GM19238 (cell line): ENCODE data around the gene BTBD16.

Experiments used
- DNase-seq: peaks from one replicate; pipeline ENCODE4 v3.0.0; 2011; ENCODE audit warnings: low spot score; ENCODE audit not compliant: insufficient read length

Gene BTBD16

DNA sequence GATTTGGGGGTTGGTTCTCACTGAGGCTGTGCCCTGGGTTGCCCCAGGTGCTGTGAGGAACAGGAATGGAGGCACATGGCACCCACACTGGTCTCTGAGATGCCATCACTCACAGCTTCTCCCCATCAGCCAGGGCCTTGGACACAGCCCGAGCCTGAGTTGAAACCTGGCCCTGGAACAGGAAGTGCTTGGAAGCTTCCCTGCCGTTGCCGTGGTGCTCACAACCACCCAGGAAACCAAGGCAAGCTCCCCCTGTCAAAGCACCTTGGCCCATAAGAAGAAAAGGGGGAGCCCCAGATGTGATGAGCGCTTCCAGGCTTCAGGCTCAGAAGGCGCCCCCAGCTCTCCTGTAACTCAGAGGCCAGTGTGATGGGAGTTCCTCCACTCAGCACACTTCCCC lies at the start of gene BTBD16:
BTBD16 (plus strand) TSS at position 221 of the 400 bp plus-strand sequence. CDS start 3,786 bp downstream, outside the sequence.
- DNase-seq, result no peak

GRCh38 chr10:122221958-122222357 lies 49.1 kb upstream of the BTBD16 start:
- no peak for DNase-seq

DNA sequence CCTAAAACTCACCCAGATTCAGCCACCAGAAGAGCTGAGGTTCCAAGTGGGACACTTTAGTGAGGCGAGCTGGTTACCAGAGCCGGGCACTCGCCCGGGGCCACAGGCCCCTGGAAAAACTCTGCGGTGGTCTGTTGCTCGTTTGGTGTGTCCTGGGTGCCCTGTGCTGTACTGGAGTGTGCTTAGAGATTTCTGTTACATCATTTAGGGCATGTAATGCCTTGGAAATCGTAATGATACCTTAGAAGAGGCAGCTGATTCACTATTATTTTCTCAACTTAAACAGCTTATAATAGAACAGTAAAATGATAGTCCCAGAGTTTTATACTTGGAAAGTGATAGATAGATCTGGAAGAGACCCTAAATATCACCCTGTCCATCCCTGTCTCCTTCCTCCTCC lies 48.5 kb upstream of the BTBD16 start:
- no peak for DNase-seq

DNA sequence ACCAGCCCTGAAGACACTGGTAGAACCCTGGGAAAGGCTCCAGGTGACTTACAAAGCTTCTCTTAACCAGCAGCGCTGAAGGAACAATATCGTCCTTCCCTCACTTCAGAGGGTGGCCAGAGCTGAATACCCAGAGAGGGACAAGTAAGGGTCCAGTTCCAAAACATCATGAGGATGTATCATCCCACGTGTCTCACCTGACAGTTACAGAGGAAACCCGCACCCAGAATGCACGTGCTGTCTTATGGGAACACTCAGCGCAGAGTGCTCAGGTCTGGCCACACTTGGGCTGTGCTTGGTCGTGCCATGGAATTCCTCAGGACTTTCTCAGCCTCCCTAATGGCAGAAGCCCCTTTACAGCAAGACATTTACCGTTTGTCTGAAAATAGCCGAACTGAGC lies 46.9 kb upstream of the BTBD16 start:
- DNase-seq, result no peak

GRCh38 chr10:122225330-122225729 lies 45.8 kb upstream of the BTBD16 start:
- no peak for DNase-seq

- DNase-seq, result no peak
Observed at GRCh38 chr10:122227754-122228153, 43.3 kb upstream of the BTBD16 start.

DNA sequence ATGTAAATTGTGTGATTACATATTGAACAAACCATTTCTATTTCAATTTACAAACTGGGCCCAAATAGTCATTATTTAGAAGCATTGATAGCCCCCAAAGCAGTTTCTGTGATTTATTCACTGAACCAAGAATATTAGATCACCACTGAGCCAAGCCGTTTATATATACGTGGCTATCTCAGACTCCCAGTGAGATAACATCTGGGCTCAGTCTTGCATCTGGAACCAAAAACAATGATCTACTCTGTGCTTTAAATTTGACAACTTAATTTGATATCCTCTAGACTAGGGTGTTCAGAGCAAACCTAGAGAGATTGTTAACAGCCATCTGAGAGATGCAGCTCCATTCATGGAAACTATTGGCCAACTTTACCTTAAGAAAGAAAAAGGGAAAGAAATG lies 41.4 kb upstream of the BTBD16 start:
- no peak for DNase-seq

- DNase-seq, result no peak
Observed at GRCh38 chr10:122230222-122230621, 40.9 kb upstream of the BTBD16 start.

GRCh38 chr10:122232769-122233168 lies 38.3 kb upstream of the BTBD16 start:
- DNase-seq, result no peak

DNA sequence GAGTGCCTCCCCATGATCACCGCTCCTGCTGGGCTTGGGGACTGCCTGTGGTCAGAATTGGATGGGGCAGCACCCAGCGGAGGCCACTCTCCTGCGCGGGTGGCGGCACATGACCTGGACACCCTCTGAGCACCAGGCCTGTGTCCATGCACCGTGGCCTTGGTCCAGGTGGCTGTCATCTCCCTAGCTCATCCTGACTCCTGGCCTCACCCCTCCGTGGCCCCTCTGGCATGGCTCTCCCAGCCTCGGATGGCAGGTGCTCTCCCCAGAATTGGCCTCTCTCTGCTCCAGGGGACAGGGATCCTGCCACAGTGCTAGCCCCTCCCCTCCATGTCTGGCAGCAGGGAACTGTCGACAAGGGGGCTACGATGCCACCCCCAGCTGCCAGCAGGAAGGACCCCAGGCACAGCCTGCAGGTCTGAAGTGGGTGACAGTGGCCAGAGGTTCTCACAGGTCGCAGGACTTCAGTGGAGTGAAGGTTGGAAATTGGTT lies 37.2 kb upstream of the BTBD16 start:
- DNase-seq, result no peak

- no peak for DNase-seq
Observed at GRCh38 chr10:122234416-122234815, 36.7 kb upstream of the BTBD16 start.

DNA sequence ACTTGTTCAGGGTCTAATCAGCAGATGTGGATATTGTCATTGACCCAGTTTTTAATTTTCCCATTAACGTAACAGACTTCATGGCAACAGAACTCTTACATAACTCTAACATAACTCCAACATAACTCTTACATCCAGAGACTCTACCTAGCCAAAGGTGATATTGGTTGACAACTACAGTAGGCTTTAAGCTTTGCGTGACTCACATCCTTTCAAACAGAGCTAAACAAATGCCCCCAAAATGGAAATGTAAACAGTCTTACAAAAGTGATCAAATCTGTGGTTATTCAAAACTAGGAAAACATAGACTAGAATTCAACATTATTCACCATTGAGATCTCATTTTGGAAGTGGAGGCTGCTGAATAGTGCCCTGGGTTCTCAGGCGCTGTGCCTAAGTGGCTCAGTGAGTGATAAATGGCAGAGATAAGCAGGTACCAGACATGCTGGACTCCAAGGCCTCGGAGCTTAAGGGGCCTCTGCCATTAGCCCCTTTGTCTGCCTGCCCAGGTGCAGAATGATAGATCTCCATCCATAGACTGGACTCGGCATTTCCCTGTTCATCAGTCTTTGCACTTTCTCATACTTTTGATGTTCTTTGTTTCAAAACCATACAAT lies 34.3 kb upstream of the BTBD16 start:
- no peak for DNase-seq

DNA sequence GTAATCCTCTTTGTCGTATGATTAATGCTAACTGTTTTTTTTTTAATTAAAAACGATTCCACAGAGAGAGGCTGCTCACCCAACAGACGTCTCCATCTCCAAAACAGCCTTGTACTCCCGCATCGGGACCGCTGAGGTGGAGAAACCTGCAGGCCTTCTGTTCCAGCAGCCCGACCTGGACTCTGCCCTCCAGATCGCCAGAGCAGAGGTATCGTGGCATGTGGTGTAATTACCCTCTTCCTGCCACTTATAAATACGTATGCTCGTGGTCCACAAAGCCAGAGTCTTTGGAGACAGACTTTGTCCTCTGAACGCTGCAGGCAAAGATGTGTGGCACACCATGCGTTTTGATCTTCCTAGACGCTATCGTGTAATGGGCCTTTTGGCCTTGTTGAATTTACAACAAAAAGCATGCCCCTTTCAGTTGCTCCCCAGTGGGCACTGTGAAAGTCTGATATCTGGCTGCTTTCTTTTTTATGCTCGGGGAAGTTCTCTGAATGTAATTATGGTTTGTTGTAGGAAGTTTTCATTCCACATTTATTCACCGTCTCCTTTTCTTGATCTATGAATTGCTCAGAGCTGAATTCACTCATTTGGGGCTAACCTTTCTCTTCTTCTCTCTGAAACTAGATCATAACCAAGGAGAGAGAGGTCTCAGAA lies 33.6 kb upstream of the BTBD16 start:
- no peak for DNase-seq

GRCh38 chr10:122239578-122240257 lies 31.4 kb upstream of the BTBD16 start:
- DNase-seq, result no peak

DNA sequence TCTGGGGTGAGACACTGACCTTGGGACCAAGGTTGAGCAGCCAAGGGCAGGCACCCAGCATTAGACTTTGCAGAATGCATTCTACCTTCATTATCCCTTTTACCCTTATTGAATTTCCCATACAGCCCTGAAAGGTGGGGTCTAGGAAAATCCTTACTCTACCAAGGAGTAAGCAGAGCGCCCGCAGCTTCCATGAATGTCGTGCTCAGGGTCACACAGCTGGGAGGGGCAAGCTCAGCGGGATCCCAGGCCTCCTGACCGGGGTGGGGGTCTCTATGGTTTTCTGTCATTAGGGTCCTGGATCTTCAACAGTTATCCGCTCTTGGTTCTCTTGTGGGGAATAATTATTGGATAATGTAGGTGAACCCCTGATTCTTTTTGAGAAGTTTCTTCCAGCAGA lies 30.7 kb upstream of the BTBD16 start:
- DNase-seq, result no peak

GRCh38 chr10:122241836-122242235 lies 29.3 kb upstream of the BTBD16 start:
- no peak for DNase-seq

DNA sequence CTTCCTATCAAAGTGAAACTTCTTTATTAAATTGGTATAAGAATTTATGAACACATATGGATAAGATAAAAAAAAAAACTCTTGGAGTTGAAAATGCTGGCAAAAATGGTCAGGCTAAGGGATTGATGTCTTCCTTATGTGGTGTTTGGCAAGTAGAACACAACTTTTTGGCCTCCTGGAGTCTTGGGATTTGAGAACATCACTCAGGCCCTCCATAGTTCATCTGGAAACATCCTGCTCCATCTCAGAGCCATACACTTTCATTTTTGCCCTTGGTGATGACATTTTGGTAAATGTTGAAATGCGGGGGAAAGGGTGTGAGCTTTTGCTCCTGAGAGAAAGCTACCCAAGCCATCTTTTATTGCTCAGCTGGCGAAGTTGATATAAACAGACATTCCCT lies 27.5 kb upstream of the BTBD16 start:
- DNase-seq, result no peak

GRCh38 chr10:122244001-122244975 lies 26.8 kb upstream of the BTBD16 start:
- DNase-seq, result no peak

DNA sequence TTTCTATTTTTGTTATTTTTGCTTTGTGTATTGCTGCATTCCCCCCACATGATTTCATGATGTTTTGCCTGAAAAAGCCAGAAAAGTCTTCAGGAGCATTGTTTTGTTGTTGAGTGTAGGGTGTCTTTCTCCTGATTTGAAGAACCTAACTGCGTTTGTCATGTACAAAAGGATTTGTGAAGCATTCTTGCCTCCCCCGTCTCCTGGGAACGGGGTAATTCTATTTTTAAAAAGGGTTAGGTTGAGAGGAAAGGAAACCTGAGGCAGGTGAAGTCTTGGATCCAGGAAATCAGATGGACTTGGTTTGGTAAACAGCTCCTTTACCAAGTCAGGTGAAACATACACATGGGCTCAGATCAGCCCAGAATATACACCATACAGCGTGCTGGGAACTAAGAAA lies 26.0 kb upstream of the BTBD16 start:
- DNase-seq, result no peak

DNA sequence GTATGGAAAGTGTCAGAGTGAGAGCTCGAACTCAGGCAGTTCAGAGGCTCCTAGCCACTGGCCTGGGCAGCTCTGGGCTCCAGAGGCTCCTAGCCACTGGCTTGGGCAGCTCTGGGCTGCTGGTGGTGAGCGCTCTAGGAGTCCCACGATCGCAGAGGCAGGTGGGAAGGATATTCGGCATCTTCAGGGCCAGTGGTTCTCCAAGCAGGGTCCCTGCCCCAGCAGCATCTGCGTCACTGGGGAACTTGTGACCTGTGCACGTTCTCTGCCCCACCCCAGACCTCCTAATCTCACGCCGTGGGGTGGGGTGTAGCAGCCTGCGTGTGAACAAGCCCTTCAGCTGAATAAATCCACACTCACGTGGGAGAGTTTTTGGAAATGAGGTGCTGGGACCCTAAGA lies 25.2 kb upstream of the BTBD16 start:
- no peak for DNase-seq

GRCh38 chr10:122246830-122247520 lies 24.1 kb upstream of the BTBD16 start:
- no peak for DNase-seq
